Measurements from ENCODE around the gene PPARG.
"Not testable (repeated sequence)": the region's sequence is repeated elsewhere in the genome, so short reads cannot be mapped to it uniquely, and the experiment has no call there.

The PPARG gene

GRCh38 chr3:12379640-12380429, 91.0 kb downstream of the PPARG start:
- DNase-seq (ENCODE audit: low spot score): no peak

- no peak for DNase-seq (ENCODE audit: low spot score)
Measured at GRCh38 chr3:12380461-12380860, 91.6 kb downstream of the PPARG start.

- DNase-seq (ENCODE audit: low spot score): no peak
Measured at GRCh38 chr3:12381199-12381598, 92.3 kb downstream of the PPARG start.

GRCh38 chr3:12383218-12383617, 94.3 kb downstream of the PPARG start:
- no peak for DNase-seq (ENCODE audit: low spot score)

- no peak for DNase-seq (ENCODE audit: low spot score)
Measured at GRCh38 chr3:12384451-12385233, 95.8 kb downstream of the PPARG start.

GRCh38 chr3:12386514-12387291, 97.8 kb downstream of the PPARG start:
- not testable (repeated sequence) for DNase-seq (ENCODE audit: low spot score)

GRCh38 chr3:12388185-12388584, 99.3 kb downstream of the PPARG start:
- no peak for DNase-seq (ENCODE audit: low spot score)

- DNase-seq (ENCODE audit: low spot score): no peak
Measured at GRCh38 chr3:12392101-12392878, 103.4 kb downstream of the PPARG start.

GRCh38 chr3:12393894-12394293, 105.0 kb downstream of the PPARG start:
- DNase-seq (ENCODE audit: low spot score): peak; percentile 57

GRCh38 chr3:12394569-12395271, 105.8 kb downstream of the PPARG start:
- peak; percentile 3 for DNase-seq (ENCODE audit: low spot score)

GRCh38 chr3:12395349-12396012, 106.6 kb downstream of the PPARG start:
- DNase-seq (ENCODE audit: low spot score): peak; percentile 22

GRCh38 chr3:12396471-12396870, 107.6 kb downstream of the PPARG start:
- no peak for DNase-seq (ENCODE audit: low spot score)

GRCh38 chr3:12399226-12399625, 110.4 kb downstream of the PPARG start:
- no peak for DNase-seq (ENCODE audit: low spot score)

- DNase-seq (ENCODE audit: low spot score): peak; percentile 56
Measured at GRCh38 chr3:12400616-12401194, 111.8 kb downstream of the PPARG start.

GRCh38 chr3:12401208-12401607, 112.3 kb downstream of the PPARG start:
- no peak for DNase-seq (ENCODE audit: low spot score)

GRCh38 chr3:12405432-12406272, 116.8 kb downstream of the PPARG start:
- DNase-seq (ENCODE audit: low spot score): no peak

GRCh38 chr3:12408984-12409683, 120.3 kb downstream of the PPARG start:
- DNase-seq (ENCODE audit: low spot score): no peak

Data from GM03348 (cell line).